GM23338 (cell line): ENCODE measurements around the gene NSMCE4A.

Experiments
- CTCF ChIP-seq, 2 experiments: fragments of 200-600 bp in 1 of 2; sonication (generic) in 1 of 2; conservative IDR thresholded peaks; 2 replicates each; pipeline versions ENCODE4 v1.5.1 to v1.6.1; 2016 to 2017; ENCODE audit warnings: antibody characterized with exemption in 2 of 2, low read depth in 2 of 2, mild to moderate bottlenecking in 2 of 2, moderate library complexity in 1 of 2
- EZH2 ChIP-seq: fragments of 200-600 bp; sonication (generic); IDR thresholded peaks from one replicate; pipeline ENCODE4 v1.8.0; 2017; ENCODE audit warnings: antibody characterized with exemption, mild to moderate bottlenecking, low read depth; ENCODE audit not compliant: unreplicated experiment
- EZH2phosphoT487 ChIP-seq: fragments of 200-600 bp; sonication (generic); IDR thresholded peaks from one replicate; pipeline ENCODE4 v1.8.1; 2018; ENCODE audit warnings: antibody characterized with exemption; ENCODE audit not compliant: unreplicated experiment
- JUNB ChIP-seq: IDR thresholded peaks from one replicate; pipeline ENCODE4 v1.6.1; 2016; ENCODE audit warnings: antibody characterized with exemption; ENCODE audit not compliant: unreplicated experiment
- POLR2AphosphoS5 ChIP-seq: IDR thresholded peaks from 2 replicates; pipeline ENCODE4 v1.6.1; 2016; ENCODE audit warnings: antibody characterized with exemption, low read depth

GRCh38 chr10:122010405-122011050, 35.5 kb upstream of the NSMCE4A start:
- no peak for TF ChIP-seq CTCF (conservative IDR thresholded peaks at IDR 0.05; ENCODE audit: low read depth in 2 of 2)
- no peak for TF ChIP-seq POLR2AphosphoS5
- no peak for TF ChIP-seq JUNB
- no peak for TF ChIP-seq EZH2phosphoT487
- TF ChIP-seq EZH2: no peak
